M059J (cell line): ENCODE results near the gene JTB. TPM values are rescaled to one million over a fixed set of nuclear protein-coding genes. Genes with fewer than 3 reads are reported as not detected.

Experiments
- DNase-seq: peaks from one replicate; pipeline ENCODE4 v3.0.0-alpha.2; 2012; ENCODE audit warnings: low read depth
- total RNA-seq: library from RNA; depleted of rRNA; stranded (reverse); fragments of >200 nt; shearing (Covaris generic); gene quantifications from 2 replicates; pipeline ENCODE4 v1.2.3, GENCODE V29; 2014; rRNA removed

JTB gene
- total RNA-seq, 1 experiment from 2014 or later, result 415 TPM

DNA sequence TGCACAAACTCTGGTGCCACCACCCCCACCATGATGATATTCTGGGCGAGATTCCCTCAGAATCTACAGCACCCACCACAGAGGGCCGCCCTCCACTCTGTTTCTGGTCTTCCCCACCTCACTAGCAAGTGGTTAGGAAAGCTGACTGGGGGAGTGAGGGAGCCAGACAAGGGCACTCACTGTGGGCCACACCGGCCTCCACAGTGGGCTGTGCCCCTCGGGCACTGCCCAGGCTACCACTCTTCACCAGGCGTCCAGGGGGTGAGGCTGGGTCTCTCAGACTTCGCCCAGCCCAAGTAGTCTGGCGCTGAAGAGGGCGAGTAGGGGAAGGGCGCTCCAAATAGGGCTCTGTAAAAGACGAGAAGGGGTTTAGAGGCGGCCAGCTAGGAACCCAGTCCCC is 43.5 kb downstream of the JTB start:
- no peak for DNase-seq

GRCh38 chr1:153933430-153933829 is 44.0 kb downstream of the JTB start:
- no peak for DNase-seq

DNA sequence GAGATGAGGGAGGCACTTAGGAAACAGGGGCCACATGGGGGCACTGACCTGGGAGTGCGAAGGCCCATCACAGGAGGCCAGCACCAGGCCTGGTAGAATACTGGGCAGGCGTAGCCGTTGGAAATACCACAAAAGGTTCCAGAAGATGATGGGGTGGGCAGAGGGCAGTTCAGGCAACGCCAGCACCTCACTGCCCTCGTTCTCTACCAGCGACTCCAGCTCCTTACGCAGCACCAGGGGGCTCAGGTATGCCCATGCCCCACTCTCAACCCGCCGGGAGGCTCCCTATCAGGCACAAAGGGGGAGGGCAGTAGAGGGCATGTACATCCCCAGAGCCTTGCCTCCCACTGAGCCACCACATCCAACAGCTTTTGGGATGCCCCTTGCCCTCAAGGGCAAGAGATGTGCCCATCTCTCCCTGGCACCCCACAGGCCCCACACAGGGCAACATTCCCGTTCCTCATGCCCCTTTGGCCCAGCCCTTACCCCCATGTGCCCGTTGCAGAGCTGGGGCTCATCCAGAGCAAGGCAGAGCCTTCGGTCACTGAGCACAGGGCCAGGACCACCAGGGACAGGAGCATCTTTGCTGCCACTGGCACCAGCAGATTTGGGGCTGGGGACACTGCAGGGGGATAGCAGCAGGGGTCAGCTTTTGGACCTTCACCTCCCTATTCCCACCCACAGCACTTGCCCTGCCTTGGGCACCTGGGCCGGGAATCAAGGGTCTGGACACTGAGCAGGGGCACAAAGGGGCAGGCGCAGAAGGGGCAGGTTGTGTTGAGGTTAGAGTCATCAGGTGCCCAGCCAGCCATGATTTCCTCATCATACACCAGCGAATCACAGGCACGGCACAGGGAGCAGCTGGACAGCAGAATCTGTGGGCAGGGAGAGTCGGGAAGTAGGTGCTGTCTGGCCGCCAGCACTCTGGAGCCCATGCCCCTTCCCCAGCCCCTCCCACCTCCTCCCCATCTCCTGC is 45.0 kb downstream of the JTB start:
- DNase-seq, result no peak

DNA sequence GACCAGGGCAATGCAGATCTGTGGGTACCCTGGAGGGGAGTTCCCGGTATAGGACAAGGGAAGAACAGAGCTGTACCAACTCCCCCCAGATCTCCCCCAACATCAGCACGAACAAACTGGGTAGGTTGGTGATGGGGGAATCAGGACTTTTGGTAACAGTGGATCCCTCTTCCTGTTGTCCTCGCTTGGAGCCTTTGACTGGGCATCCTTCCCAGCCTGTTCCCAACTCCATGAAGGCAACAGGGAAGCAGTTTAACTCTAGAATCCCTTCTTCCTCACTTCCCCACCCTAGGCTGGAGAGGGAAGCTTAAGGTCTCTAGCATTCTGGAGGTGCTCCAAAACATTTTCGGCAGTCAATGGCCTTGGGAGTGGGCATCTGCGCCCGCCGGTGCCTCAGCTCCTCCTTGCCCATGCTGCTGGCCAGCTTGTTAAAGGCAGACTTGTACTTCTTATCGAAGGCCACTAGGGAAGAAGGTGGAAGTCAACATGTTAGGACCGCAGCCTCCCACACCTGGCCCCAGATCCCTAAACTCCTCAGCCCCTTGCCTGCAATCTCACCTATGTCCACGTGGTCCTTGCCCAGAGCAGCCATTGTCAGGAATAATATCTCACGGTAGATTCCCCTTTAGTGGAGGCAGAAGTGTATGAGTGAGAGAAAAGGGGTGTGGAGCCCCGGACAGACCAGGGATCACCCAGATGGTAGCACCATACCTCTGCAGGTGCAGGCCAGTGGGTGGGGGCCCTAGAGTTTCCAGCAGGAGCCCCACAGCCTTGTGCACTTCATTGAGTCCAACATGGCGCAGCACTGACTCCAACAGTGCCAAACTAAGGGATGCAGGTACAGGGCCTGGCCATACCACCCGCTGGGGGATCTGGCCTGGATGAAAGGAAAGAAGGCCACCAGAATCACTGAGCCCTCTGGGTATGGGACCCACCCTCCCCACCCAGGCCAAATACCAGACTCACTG is 47.2 kb downstream of the JTB start:
- no peak for DNase-seq

DNA sequence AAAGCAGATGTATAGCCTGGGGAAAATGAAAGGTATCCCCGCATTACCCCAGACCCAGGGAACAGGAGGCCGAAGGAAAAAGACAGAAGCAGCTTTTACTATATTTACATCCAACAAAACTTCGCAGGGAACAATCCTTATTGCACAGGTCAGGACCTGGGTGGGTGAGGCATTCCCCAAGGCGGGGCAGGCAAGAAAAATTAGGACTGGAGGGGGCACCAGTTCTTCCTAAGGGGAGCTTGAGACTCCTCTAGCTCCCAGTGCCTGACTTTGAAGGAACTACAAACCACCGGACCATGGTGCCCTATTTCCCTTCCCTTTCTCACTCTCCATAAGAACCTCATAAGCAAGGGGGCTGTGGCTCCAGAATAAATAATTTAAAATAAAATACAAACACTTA is 48.0 kb downstream of the JTB start:
- no peak for DNase-seq

GRCh38 chr1:153928791-153929341 is 48.6 kb downstream of the JTB start:
- DNase-seq, result peak; percentile 69

- no peak for DNase-seq
These were observed 49.2 kb downstream of the JTB start for GRCh38 chr1:153928245-153928644.

- no peak for DNase-seq
These were observed 51.1 kb downstream of the JTB start for GRCh38 chr1:153926405-153926804.

Other genes with a start within 250 kb of the JTB start
- gene INTS3, start 249.6 kb downstream of the JTB start, total RNA-seq, result 21.4 and 37.0 TPM in 2 replicates
- gene SLC27A3, start 202.3 kb downstream of the JTB start, total RNA-seq, result 1.2 and 3.7 TPM in 2 replicates
- 8.7 and 11.0 TPM in 2 replicates for gene GATAD2B, start 54.7 kb downstream of the JTB start, total RNA-seq
- gene DENND4B, start 31.0 kb downstream of the JTB start, total RNA-seq, result 8.4 and 9.0 TPM in 2 replicates
- 11.4 and 13.7 TPM in 2 replicates for gene CRTC2, start 19.1 kb downstream of the JTB start, total RNA-seq
- 120 and 138 TPM in 2 replicates for gene SLC39A1, start 14.1 kb downstream of the JTB start, total RNA-seq
- 6.5 and 9.6 TPM in 2 replicates for gene CREB3L4, start 9.8 kb downstream of the JTB start, total RNA-seq
- gene RAB13, start 8.7 kb upstream of the JTB start, total RNA-seq, result 36.7 and 45.6 TPM in 2 replicates
- 2,348 and 3,641 TPM in 2 replicates for gene RPS27, start 13.1 kb upstream of the JTB start, total RNA-seq
- gene NUP210L, start 177.4 kb upstream of the JTB start, total RNA-seq, result not detected in 2 replicates
- 679 and 714 TPM in 2 replicates for gene TPM3, start 214.4 kb upstream of the JTB start, total RNA-seq
- not detected in 2 replicates for gene CFAP141, start 228.7 kb upstream of the JTB start, total RNA-seq
- gene UBAP2L, start 243.3 kb upstream of the JTB start, total RNA-seq, result 77.8 and 101 TPM in 2 replicates